HG03045 (cell line): ENCODE data around the gene IFT122.
A peak's percentile ranks its signal among the peaks of the same experiment; 100 is the strongest.

Experiments used
- ATAC-seq: cut with Tn5 transposase; IDR thresholded peaks from one replicate; pipeline ENCODE4 v1.9.1; 2021; ENCODE audit warnings: mild to moderate bottlenecking, moderate library complexity; ENCODE audit not compliant: unreplicated experiment

Gene IFT122

DNA sequence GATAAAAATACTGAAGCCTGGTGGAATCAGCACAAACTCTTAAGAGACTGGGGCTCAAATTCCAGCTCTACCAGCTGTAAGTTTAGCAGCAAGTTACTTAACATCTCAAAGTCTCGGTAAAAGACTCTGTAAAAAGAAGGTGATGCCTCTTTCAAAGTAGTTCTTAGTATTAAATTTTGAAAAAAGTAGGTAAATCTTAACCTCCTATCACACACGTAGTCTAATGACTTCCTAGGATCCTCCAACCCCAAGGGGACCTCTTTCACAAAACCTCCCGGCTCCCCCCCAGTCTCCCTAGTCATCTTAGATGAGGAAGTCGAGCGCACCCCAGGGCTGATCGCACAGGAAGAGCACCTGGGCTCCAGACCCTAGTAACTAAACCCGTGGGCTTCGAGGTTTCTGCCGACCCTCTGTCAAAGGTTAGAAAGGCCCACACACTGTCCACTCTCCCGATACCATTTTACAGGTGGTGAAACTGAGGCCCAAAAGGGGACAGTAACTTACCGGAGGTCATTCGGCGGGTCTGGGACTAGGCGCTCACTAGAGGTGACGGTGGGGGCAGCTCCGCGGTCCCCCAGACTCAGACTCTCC, 703 bp upstream of the IFT122 start:
- peak; percentile 20 for ATAC-seq

DNA sequence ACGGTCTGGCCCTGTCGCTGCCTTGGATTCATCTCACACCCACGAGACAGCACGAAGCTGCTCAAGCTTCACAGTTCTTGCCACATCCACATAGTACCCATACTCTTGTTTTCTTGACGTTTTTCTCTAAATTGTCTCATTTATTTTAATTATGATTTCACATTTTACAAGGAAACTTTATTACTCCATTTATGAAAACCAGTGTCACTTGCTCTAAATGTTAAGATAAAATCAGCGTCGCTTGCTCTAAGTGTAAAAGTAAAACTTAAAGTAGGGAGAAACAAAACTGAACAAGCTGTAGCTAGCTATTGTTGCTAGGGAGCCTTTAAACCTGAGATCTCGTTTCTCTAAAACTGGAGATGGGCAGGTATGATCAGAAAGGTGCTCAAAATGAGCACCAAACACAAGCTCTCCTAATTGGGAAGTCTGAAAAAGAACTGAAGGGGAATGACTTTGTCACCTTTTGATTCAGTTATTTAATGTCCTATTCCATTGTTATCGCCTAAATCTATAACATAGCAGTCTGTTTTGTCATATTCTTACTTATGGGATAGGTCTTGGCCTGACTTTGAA, 680 bp downstream of the IFT122 start:
- ATAC-seq: no peak

DNA sequence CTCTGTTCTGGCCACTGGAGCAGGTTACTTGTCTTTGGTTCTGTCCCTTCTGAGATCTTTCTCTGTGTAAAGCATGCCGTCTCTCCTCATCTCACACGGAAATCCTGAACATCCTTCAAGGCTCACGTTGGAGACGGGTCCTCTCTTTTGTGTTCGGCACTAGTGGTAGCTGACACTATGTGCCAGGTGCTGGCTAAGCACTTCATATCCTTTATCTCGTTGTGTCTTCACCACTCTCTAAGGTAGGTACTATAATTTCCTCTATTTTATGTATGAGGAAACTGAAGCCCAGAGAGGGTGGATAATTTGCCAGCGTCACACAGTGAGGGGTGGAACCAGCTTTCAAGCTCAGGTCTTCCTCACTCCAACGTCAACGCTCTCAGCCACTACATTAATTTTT, 1.2 kb downstream of the IFT122 start:
- ATAC-seq: no peak

DNA sequence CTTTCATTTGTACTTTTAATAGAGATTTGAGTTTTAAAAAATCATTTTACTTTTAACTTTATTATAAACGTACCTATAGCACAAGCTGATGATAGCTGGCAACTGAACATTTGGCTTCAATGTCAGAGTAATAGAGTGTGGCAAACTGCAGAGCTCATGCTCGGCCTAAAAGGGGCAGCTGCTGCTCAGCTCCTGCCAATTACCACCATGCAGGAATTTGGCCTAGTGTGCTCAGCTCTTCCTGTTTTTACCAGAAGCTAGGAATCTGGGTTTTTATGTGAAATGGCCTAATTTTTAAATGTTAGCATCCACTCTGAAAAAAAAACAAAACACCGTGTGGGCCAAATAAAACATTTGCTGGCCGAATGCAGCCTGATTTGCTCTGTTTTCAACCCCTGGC, 1.8 kb downstream of the IFT122 start:
- ATAC-seq: no peak

DNA sequence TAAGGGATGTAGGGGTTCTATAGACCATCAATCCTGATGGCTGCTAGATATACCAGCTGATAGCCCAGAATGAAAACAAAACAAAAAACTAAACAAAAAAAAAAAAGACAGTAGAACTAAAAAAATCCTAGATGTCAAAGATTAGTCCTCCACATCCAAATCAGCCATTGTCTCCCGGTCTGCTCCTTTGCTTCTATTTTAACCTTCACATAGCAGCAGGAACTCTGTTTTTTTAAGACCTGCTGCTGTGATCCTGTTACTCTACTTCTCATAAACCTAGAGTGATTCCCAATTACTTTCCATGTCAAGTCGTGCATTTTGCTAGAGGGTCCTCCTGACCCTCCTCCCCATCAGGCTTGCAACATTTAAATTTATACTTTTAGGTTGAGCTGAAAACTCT, 2.5 kb downstream of the IFT122 start:
- no peak for ATAC-seq

DNA sequence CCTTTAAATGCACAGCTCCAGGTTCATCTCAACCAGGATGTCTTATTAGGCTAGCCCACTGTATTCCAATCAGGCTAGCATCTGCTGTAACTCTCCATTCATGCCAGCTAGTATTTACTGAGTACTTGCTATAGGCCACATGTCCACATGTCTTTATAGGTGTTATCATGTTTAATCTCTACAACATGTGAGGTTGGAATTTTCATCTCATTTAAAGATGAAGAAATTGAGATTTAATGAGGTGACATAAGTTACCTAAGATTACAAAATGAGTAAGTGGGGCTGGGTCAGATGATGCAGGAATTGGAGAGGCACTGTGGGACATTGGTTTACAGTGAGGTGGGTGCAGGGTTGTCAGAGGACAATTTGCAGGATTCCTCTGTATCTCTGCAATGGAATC, 2.9 kb downstream of the IFT122 start:
- ATAC-seq: no peak

DNA sequence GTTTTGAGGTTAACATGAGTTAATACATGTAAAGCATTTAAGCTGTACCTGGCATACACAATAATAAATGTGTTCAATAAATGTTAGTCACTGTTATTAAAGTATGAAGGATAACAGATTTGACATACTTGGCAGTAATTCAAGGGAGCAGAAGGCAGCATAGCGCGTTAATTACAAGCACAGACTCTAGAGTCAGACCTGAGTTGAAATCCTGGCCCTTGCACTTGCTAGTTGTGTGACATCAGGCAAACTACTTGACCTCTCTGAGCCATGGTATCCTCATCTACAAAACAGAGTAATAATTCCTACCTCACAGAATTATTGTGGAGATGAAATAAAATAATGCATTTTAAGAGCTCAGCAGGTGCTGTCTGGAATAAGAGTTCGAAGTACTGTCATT, 5.4 kb downstream of the IFT122 start:
- no peak for ATAC-seq

DNA sequence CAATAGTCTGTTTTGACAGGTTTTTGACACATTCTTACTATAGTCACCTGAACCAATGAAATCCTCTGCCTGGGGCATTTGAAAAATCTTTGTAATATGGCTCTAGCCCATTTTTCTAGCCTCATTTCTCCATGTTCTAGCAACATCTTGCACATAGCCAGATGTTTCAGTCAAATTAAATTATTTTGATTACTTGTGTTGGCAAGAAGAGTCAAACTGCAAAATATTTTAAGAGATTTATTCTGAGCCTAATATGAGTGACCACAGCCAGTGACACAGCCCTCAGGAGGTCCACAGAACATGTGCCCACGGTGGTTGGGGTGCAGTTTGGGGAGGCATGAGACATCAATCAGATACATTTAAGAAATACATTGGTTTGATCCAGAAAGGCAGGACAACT, 6.9 kb downstream of the IFT122 start:
- ATAC-seq: no peak

DNA sequence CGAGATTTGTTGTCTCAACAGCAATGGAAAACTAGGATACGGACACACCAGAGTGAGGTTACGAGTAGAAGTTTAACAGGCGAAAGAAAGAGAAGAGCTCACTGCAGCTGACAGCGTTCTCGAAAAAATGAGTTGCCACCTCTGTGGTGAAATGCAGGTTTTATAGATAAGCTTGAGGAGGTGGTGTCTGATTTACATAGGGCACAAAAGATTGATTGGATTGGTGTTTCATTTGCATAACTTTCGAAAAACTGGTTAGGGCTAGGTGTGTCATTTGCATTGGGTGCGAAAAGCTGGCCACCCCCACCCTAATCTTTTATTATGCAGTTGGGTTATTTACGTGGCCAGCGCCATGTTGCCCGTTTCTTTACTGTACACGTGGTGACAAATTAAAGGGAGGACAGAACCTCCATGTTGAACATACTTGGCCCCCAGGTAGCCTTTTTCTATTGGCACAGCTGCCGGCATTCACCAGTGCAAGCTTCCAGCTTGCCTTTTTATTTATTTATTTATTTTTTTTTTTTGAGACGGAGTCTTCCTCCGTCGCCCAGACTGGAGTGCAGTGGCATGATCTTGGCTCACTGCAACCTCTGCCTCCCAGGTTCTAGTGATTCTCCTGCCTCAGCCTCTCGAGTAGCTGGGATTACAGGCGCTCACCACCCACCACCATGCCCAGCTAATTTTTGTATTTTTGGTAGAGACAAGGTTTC, 8.3 kb downstream of the IFT122 start:
- no peak for ATAC-seq

DNA sequence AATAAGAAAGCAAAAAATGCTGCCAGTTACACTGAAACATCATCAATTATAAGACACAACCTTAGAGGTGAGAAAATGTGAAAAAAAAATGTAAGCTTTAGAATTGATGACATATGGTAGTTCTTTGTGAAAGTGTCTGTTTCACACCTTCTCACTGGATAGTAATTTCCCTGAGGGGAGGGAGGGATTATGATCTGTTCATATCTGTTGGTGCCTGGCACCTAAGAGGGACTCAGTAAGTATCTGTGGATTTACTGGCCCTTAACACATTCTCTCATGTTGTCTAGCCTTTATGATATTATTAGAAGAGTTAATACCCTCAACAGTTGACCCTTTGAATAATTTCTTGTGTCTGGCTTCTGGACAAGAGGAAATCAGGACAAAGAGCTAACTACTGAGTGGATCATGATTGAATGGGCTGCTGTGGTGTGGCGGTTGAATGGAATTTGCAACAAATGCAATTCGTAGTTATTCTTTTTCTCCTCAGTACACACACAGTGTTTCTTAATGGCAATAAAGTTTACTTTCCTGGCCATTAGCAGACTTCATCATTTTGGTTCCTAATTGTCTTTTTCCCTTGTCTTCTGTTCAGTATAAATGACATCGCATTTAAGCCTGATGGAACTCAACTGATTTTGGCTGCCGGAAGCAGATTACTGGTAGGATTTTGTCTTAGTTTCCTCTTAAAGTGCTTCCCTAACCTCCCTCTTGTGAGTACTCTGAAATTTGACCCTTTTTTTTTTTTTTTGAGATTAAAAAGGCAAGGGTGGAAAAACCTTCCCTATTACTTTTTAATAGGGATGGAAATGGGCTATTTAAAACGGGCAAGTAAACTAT, 9.5 kb downstream of the IFT122 start:
- ATAC-seq: no peak

DNA sequence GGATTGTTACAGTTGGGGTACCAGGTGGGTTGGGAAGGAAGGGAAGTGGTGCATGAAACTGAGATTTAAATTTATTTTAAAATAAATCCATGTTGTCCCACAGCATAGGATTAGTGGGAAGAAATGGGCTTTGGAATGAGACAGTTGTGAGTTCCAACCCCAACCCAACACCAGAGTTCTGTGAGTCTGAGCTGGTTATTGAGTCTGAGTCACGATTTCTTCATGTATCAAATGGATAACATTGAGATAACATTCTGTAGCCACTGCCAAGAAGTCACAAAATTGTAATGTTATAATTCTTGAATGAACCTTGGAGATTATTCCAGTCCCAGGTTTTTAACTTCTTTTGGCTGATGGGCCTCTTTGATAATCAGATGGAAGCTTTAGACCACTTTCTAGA, 13.7 kb downstream of the IFT122 start:
- ATAC-seq: no peak

DNA sequence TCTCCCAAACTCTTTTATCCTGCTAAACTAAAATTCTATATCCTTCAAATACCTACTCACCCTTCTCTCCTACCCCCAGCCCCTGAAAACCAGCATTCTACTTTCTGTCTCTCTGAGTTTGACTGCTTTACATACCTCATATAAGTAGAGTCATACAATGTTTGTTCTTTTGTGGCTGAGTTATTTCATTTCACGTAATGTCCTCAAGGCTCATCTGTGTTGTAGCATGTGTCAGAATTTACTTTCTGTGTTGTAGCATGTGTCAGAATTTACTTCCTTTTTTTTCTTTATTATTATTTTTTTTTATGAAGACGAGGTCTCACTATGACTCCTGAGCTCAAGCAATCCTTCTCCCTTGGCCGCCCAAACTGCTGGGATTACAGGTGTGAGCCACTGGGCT, 20.1 kb downstream of the IFT122 start:
- no peak for ATAC-seq

DNA sequence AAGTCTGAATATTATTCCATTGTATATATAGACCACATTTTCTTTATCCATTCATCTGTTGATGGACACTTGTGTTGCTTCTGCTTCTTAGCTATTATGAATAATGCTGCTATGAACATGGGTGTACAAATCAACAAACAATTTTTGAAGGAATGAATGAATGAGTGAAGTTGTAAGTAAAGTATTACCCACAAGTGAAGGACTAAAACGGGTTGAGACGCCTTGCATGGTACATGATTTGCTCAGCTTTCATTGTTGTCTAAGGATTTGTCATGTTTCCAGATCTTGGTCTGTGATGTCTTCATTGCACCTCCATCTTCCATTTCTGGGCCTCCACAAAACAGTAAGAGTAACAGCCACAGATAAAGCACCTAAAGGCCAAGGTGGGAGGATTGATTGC, 20.5 kb downstream of the IFT122 start:
- ATAC-seq: no peak

DNA sequence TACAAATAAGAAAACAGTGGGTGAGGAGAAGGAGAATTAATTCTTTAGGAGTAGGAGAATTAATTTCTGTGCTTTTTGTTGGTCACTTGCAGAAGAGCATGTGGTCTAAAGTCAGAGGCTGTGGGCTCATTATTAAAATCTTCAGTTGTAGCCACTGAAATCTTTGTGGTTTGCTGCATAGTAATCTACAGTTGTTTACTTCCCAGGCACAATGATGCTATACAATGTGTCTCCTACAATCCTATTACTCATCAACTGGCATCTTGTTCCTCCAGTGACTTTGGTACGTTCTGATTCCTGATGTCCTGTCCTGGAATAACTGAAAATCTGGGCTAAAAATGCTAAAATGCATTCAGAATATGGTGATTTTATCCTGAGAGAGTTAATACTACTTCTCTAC, 21.0 kb downstream of the IFT122 start:
- ATAC-seq: no peak

DNA sequence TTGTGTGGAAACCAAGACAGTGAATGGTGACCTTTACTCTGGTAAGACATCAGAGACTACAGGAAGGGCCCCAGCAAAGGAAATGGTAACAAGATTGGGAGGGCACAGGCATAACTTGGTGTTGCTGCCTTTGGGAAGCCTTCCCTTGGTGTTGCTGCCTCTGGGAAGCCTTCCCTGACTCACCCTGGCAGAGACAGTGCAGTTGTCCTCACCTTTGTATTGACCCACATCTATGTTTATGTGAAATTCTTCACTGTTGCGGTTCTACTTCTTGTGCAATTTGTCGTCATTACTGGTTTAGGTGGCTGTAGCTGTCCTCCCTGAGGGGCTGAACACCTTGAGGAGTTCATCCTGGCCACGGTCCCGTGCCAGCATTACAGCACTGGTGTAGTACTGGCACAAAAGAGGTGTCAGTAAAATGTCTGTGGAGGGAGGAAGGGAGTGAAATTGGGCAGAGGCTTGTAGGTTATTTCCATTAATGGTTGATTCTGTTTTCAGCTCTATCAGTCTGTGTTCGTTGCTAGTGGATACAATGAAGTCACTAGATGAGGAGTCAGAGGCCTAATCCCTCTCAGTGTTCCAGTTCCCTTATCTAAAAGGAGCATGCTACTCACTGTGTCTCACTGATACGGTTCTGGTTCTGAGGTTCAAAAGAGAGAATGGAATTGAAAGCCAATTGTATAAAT, 21.6 kb downstream of the IFT122 start:
- ATAC-seq: no peak

DNA sequence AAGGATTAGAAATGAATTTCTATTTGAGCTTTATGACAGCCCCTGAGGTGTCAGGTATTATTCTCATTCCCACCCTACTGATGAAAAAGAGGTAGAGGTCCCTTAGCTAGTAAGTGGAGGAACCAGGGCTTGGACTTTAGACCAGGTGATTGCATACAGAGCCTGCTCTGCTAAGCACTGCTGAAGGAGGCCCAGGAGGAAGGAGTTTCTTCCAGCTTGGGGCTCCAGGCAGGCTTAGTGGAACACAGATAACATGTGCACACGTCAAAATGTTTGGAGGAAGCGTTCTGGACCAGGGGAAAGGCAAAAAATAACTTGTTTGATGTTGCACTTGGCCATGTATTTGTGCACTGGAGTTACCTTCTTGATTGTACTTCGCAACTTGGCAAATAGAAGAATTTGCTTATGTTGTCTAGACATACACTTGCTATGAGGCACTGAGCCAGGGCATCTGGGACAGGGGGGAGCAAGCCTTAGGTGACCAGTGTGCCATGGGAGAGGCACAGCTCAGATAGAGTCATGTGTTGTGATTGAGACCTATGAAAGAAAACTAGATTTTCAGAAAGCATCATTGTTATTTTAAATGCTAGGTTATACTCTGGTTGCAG, 22.4 kb downstream of the IFT122 start:
- no peak for ATAC-seq

DNA sequence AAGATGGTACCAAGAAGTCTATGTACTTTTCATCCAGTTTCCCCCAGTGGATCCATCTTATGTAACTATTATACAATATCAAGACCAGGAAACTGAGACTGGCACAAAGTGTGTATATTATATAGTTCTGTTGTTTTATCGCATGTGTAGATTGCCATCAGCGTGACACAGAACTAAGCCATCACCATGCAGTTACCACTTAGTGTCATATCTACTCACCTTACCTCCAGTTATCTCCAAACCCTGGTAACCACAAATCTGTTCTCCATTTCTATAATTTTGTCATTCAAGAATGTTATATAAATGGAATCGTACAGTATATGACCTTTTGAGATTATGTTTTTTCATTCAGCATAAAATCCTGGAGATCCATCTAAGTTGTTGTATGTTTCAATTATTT, 23.1 kb downstream of the IFT122 start:
- no peak for ATAC-seq

DNA sequence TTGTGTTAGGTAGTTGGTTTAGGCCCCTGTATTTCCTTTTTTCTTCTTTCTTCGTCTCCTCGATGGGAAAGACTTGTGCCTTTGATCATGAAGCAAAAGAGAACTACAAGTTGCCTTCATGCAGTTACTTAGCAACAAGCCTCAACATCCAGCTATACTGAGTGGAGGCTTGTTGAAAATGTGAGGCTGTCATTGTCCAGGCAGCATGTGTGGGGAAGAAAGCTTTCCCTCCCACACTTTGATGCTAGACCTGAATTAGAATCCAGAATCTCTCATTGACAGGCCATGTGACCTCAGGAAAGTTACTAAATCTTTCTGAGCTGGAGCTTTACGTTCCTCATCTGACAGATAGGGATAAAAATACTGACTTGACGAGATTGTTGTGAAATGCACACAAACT, 23.7 kb downstream of the IFT122 start:
- ATAC-seq: no peak

DNA sequence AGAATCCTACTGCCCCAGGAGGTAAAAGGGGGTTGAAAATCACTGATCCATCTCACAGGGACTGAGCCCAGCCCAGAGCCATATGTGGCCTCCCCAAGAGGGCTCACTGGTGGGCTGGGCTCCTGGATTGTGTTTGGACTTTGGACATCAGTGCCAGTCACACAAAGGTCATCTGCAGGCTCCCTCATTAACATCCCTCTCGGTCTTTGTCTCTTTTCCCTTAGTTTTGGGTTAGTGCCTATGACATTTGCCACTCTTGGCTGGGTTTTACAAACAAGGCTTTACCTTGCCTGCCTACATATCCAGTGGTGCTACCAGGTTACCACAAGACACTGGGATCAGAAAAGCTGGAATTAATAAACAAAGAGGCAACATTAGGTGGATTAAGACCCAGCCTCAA, 27.9 kb downstream of the IFT122 start:
- ATAC-seq: no peak

DNA sequence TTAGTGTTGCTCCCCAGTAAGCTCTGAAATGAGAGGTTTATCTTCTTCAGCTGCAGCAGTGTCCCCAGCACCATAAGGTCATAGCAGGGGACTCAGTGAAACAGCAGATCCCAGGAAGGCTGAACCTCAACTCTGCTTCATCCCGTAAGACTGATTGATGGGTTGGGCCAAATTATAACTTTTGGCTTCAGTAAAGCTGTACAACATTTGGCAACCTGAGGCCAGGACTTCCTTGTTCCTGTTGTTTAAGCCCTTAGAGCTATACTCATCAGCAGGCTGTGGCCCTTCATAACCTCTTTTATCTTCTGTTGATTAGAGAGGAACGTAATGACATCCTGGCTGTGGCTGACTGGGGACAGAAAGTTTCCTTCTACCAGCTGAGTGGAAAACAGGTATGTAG, 29.0 kb downstream of the IFT122 start:
- ATAC-seq: no peak

DNA sequence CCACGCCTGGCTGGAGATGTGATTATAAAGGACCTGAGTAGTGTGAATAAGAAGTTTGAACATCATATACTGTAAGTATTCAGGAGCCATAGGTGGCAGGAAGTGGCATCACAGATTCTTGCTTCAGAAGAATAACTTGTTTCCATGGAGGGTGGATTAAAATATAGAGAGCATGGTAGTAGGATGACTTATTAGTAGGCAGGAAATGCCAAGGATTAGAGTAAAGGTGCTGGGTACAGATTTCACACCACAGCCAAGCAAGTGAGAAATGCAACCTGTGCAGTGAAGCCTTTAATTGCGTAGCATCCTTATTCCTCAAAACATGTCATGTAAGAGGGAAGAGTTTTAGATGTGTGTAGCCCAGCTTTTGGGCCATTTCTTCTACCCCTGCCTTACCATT, 30.8 kb downstream of the IFT122 start:
- no peak for ATAC-seq
